ENCODE measurements around the gene FXYD3.
A peak's percentile ranks its signal among the peaks of the same experiment; 100 is the strongest.

The FXYD3 gene

DNA sequence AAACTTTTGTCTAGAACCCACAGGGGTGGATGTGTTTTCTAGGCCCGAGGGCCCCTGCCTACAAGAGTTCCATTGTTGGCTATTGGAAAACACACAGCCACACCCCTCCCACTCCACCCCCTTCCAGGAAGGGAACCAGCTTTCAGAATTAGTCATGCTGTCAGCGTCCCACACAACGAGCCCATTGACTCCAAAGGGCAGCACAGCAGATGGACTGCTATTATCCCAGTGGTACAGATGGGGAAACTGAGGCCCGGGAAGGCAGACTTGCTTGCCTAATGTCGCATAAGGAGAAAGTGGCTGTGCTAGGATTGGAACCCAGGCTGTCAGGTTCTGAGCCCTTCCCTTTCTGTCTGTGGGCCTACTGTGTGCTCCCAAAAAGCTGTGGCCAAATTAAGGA, 8.1 kb upstream of the FXYD3 start:
- DNase-seq, result no peak

DNA sequence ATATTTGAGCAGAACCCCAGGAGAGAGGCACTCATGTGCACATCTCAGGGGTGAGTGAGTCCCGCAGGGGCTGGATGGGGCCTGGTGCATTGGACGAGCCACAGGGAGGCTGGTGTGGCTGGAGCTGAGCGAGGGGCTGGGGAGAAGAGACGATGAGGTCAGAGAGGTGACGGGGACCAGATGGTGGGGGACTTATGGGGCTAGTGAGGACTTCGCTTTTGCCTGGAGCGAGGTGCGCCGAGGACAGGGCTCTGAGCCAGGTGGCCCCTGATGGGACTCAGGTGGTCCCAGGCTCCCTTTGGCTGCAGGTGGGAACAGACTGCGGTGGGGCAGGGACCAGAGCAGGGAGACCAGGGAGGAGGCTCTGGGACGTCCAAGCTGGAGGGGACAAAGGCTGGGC, 6.9 kb upstream of the FXYD3 start:
- no peak for DNase-seq

DNA sequence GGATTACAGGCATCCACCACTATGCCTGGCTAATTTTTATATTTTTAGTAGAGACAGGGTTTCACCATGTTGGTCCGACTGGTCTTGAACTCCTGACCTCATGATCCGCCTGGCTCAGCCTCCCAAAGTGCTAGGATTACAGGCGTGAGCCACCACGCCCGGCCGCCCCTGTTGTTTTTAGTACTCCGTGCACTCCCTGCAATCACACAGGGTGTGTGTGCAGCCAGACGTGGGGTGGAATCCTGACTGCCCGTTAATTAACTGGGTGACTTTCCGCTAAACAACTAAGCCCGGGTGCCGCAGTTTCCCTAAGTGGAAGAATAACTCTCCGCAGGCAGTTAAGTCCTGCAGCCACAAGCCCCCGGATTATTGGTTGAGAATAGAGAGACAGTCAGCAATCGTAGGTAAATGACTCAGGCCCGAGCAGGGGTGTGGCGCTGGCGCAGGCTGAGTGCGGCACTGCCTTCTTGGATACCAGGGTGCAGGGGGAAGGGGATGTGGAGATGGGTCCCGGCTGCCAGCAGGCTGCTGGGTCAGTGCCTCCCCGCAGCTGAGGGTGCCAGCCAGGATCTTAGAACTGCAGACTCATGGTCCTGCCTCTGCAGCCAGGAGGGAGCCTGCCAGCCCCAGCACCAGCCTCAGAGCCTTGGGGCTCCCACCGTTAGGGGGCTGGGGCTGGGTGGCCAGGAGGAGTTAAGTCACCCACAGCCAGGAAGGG, 6.1 kb upstream of the FXYD3 start:
- no peak for DNase-seq

DNA sequence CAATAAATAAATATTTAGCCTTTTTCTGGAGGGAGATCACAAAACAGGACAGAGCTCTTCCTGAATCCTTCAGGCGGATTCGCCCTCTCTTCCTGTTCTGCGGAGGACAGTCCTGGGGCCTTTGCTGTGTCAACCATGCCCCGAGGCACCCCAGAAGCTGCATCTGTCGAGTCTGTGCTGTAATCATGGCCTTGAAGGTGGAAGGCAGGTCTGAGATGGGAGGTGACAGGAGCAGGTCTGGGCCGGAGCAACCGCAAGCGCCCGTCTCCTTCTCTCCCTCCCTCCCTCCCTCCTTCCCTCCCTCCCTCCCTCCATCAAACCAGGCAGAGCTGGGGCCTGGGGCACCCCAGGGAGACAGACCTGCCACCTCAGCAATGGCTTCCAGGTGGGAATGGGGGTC, 4.6 kb upstream of the FXYD3 start:
- DNase-seq, result no peak

DNA sequence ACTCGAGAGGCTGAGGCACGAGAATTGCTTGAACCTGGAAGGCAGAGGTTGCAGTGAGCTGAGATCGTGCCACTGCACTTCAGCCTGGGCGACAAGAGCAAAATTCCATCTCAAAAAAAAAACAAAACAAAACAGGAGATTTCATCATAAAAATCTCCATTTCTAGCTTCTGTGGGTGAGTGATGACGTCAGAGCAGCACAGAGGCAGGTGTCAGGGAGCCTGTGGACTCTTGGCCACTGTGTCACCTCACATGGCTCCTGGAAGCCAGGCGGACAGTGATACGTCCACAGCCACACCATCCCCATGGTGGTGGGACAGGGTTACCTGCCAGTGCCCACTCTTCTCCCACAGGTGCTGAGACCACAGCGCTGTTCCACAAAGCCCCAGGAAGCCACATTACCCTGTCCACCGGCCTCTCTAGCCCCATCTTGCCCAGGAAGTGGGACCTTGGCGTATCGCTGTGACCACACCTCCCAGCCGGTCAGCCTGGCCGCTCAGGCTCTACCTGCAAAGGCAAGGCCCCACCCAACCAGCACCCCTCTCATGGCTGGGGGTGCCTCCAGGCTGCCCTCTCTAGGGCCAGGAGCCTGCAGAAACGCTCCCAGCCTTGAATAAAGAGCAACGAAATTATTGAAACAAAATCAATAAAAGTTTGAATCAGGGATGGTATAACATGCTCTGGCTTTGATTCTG, 2.5 kb upstream of the FXYD3 start:
- DNase-seq, result no peak

DNA sequence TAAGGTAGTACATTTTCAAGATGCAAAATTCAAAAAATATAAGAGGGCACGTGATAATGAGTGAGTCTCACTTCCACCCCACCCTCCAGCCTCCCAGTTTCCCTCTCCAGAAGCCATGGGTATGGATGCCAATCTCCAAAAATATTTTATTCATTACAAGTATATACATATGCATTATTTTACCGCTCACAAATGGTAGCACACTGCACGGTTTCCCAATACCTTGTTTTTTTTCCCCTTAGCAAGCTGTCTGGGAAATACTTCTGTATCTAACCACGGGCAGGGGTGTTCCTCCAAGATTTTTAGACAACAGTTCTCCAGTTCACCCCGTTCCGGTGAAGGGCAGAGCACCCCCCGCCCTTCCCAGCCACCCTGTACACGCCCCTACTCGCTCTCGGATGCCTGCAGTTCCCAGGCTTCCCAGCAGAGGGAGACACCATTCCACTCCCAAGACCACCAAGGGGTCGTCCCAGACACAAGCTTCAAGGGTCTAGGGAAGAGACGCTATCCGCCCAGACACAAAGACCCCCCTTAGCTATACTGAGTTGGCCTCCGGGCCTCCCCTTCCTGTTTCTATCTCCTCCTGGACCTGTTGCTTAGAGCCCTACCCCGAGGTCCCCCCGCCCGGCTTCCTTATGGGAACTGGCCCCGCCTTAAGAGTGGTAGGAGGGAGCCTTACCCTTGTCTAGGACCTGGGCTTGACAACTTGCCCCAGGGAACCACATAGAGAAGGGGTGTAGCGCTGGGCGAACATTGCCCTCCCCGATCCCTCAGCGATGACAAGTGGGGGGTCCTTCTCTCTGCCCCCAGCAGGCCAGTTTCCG, 1.1 kb upstream of the FXYD3 start:
- DNase-seq, result peak; percentile 54

DNA sequence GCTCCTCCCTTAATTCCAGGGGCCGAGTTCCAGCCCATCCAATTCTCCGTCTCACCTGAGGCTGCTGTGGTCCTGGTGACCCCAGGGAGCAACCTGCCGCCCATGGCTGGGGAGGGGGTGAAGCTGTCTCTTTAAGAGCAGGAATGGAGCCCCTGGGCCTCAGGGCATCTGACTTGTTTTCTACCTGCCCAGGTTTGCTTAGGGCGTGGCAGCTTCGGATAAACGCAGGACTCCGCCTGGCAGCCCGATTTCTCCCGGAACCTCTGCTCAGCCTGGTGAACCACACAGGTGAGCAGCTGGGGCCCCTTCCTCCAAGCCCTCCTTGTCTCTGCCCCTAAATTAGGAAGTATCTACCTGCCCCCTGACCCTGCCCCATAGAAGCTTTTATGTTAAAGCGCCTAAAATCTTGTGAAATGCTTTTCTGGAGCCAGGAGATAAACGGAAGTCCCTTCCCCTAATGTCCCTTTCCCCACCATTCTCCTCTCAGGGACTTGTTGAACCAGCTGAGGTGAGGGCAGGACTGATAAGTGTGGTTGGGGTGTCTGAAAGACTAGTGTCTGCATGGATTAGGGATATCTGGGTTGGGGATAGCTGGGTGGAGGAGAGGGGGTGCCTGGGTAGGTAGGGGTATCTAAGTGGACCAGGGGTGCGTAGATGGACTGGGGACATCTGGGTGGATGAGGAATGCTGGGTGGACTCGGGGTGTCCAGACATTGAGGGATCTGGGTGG, 614 bp downstream of the FXYD3 start:
- DNase-seq, result no peak

DNA sequence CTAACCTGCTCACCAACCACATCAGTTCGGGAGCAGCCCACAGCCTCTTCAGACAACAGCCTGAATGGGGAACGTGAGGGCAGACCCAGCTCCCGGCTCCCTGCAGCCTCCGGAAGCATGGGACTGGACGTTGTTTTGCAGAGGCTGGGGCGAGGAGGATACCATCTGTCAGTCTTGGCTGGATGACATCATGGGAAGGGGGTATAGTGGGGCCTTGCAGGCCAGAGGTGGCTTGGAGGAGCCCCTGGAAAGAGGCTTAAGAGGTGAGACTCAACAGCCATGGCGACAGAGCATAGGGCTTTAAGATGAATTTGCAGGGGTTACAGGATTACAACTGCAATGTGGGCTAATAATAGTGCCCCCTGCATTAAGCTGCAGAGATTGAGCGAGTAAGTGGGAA, 1.5 kb downstream of the FXYD3 start:
- DNase-seq, result no peak

DNA sequence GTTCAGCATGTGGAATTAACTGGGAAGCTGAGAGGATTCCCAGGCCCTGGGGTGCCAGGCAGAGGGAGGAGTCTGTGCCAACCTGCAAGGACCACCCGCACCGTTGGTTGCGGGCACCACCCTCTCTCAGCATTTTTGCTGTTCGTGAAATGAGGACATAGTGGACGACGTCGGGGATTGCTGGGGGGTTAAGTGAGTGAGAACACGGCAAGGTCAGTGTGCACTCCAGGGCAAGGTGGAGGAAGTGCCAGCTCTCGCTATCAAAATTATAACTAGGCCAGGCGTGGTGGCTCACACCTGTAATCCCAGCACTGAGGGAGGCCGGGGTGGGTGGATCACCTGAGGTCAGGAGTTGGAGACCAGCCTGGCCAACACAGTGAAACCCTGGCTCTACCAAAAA, 2.2 kb downstream of the FXYD3 start:
- DNase-seq, result no peak

DNA sequence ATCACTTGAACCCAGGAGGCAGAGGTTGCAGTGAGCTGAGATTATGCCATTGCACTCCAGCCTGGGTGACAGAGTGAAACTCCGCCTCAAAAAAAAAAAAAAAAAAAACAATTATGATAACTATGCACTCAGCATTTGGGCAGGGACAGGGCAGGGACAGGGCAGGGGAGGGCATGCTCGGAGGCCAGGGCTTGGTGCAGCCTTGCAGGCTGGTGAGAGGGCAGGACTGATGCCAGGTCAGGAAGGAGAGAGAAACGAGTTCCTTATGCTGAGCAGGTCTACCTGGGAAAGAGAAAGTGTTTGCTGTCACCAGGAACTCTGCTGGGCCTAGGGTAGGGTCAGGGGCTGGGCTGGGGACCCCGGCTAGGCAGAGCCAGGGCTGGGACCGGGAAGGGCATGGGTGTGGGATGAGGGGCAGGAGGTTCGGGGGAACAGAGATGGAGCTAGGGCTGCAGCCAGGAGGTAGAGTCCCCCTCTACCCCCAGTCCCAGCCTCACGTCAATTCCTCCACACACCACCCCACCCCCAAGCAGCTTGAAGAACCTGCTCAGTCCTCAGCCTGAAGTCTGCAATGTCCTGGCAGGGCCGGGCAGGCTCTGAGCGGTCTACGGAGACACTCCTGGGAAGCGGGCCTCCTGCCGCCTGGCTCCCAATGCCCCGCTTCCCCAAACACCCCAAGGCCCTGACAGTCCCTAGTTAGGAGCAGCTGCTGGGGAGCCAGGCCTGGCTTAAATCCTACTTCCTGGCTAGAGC, 2.8 kb downstream of the FXYD3 start:
- no peak for DNase-seq

DNA sequence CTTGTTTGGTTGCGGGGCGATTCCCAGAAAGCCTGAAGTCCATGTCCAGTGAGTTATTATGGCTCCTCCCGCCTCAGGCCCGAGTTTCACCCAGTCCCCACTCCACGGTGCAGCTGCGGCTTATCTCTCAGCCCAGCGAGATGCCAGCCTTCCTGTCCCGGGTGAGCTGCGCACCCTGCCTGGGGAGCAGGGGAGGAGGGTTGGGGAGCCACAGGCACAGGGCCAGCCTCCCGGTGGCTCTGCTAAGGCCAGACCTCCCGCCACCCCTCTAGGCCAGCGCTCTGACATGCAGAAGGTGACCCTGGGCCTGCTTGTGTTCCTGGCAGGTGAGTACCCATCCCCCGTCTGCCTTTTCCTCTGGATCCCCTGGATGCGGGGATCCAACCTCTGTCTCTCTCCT, 3.5 kb downstream of the FXYD3 start:
- no peak for DNase-seq

DNA sequence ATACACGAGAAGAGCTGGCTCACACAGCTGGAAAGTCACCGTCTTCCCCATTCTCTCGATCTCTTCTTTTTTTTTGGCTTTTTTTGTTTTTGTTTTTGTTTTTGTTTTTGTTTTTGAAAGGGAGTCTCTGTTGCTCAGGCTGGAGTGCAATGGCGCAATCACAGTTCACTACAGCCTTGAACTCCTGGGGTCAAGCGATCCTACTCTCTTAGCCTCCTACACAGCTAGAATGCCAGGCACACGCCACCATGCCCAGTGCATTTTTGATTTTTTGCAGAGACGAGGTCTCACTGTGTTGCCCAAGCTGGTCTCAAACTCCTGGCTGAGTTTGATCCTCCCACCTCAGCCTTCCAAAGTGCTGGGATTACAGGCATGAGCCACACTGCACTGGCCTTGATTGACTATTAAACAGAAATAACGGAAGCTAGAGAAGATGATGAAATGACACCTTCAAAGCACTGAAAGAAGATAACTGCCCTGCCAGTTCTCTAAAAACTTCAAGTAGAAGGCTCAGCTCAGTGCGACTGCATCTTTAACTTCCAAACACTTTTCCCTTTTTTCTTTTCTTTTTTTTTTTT, 4.0 kb downstream of the FXYD3 start:
- no peak for DNase-seq

DNA sequence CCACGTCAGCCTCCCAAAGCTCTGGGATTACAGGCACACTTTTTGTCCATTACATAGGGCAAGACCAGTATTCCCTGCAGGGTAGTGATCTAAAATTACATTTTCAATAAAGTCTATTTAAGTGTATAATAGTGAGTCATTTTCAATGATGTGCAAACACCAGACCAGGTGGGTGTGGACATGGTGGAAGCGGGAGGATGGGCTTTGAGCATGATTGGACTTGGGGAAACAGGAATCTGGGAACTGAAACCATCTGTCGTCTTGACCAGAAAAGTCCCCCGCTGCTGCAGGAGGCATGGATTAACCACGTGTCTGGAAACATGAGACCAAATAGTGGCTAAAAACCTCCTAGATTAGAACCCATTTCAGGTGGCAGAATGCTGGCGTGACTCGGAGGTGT, 4.9 kb downstream of the FXYD3 start:
- no peak for DNase-seq

DNA sequence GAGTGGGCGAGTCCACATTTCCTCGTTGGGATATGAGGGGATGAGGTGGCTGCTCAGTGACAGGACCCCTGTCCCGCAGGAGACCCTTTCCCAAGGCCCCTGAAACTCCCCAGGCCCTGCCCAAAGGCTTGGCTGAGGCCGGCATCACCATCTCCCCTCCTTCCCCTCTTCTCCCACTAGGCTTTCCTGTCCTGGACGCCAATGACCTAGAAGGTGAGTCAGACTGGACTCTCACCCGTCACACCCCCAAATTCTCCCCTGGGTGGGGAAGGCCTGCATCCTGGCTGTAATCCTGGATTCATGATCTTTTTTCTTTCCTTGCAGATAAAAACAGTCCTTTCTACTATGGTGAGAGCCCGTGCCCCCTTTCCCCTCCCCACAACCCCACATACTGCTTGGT, 5.3 kb downstream of the FXYD3 start:
- no peak for DNase-seq

DNA sequence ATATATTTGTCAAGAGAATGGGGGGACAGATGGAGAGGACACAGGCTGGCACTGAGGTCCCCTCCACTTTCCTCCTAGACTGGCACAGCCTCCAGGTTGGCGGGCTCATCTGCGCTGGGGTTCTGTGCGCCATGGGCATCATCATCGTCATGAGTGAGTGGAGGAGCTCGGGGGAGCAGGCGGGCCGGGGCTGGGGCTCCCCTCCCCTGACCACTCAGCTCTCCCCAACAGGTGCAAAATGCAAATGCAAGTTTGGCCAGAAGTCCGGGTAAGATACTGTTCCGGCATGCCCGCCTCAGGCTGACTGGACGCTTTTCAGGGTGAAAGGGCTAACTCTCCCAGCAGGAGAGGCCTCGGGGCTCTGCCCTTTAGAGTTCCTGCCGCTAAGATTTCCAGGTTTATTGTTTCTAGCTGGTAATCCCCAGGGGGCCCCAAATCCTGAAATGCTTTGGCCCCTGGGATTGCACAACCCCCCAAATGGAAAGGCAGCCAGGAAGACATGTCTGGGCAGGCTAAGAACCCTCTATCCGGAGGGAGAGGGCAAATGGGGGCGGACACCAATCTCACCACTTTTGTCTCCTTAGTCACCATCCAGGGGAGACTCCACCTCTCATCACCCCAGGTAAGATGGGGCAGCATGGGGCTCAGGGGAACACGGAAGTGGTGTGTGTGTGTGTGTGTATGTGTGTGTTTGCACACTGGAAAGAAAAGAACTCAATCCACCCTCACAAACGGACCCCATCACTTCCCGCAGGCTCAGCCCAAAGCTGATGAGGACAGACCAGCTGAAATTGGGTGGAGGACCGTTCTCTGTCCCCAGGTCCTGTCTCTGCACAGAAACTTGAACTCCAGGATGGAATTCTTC, 7.3 kb downstream of the FXYD3 start:
- no peak for DNase-seq

DNA sequence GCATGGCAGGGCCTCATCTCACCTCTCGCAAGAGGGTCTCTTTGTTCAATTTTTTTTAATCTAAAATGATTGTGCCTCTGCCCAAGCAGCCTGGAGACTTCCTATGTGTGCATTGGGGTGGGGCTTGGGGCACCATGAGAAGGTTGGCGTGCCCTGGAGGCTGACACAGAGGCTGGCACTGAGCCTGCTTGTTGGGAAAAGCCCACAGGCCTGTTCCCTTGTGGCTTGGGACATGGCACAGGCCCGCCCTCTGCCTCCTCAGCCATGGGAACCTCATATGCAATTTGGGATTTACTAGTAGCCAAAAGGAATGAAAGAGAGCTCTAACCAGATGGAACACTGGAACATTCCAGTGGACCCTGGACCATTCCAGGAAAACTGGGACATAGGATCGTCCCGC, 8.0 kb downstream of the FXYD3 start:
- no peak for DNase-seq

DNA sequence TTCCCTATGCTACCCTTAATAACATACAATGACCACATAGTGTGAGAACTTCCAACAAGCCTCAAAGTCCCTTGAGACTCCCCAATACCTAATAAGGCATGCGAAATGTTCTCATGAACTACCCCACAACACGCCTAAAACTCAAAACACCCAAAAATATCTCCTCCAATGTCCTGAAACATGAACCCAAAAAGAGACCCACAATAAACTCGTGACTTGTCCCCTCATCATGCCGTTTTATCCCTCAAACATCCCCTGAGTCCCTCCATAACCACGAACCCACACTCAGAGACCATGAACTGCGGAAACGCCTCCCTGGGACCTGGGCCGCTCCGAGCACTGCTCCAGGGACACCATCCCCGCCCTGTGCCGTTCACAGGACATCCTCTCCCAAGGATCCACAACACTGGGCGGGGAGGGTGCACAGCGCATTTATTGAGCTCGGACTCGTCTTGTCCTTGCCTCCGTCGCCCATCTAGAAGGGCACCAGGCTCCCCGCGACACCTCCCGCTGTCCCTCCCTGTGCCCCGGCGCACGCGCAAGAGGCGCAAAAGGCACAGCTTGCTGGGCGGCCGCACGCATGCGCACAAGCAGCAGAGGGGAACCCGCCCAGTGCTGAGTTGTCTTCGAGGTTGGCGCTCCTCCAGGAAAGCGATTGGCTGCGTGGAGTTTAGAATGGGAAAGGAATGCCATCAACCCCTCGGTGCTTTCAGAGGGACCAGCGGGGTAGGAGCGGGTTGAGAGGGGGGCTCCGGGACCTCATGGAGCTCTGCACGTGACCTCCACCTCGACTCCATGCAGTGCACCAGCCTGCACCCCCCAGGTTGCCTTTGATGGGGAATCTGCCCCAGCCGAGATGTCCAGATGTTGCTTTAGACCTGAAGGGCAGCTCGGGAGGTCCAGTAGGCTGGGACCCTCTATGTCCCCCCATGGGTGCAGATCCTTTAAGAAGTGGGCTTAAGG, 8.8 kb downstream of the FXYD3 start:
- no peak for DNase-seq

DNA sequence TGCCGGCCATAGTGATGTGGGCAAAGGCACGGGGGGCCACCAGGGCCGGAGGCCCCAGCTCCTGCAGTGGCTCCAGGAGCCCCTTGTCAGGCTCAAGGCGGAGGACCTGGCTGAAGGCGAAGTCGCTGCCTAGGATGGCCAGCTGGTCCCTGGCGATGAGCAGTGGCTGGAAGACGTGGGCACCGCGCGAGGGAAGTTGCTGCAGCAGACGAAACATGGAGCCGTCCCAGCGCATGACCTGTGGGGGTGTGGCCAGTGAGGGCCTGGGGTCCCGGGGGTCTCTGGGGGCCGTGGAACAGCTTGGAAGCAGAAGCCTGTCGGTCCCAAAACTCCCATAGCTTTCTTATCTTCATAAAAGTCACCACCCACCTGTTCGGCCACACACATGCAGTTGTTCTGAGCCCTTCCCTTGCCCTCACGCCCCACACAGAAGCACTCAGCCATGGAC, 9.7 kb downstream of the FXYD3 start:
- no peak for DNase-seq

DNA sequence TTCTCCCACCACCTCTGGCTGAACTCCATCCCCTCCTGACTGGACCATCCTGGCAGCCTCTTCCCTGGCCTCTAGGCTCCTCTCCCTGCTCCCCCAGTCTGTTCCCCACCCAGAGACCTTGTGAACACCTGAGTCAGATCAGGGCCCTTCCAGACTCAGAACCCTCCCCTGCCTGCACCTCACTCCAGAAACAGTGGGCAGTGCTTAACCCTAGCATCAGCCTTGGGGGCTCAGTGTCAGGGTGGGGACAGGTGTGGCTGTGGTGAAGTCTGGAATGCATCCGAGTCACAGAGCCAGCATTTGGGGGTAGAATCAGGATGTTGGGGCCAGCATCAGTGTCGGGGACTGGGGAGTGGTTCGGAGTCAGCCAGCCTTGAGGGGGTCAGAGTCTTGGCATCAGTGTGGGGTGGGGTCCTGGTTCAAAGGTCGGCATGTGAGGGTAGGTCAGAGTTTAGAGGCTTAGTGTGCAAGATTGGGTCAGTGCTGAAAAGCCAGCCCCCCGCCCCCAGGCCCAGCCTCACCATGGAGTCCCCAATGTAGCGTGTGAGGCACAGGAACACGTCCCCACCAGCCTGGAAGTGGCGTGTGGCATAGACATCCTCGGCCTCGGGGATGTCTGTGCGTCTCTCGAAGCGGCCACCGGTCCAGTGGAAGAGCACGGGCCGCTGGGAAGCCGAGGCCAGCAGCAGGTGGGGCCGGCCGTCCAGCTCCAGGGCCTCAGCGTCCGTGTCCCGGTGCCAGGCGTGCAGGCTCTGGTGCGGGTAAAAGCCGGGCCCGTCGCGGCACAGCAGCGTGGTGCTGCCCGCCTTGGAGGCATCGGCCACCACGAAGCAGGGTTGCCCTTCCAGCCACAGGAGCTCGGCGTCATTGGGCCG, 10.4 kb downstream of the FXYD3 start:
- DNase-seq, result no peak

All from GDM1 (cell line).